Aorta (tissue), 5 donors: ENCODE measurements around the gene GUCY1A2. TPM values are rescaled to one million over a fixed set of nuclear protein-coding genes. Genes with fewer than 3 reads are reported as not detected.
A peak's percentile ranks its signal among the peaks of the same experiment; 100 is the strongest.
"Not testable (repeated sequence)": the region's sequence is repeated elsewhere in the genome, so short reads cannot be mapped to it uniquely, and the experiment has no call there.

Experiments
- ATAC-seq: fragments of 200-7000 bp; cut with Tn5 transposase; one replicate; pipeline ENCODE4 v1.9.1; 2022; ENCODE audit warnings: moderate library complexity; ENCODE audit not compliant: low FRiP score
- DNase-seq, 2 donors: peaks; one replicate each; pipeline ENCODE4 v3.0.0-alpha.2; 2020
- H3K27ac ChIP-seq, 2 donors: one replicate each; pipeline ENCODE4 v1.5.1; 2013; ENCODE audit warnings: low read length in 2 of 2, mild to moderate bottlenecking in 2 of 2, moderate library complexity in 2 of 2, control low read depth in 1 of 2, inconsistent platforms in 1 of 2, low read depth in 1 of 2
- H3K27me3 ChIP-seq, 2 donors: one replicate each; pipeline ENCODE4 v1.6.1; 2013; ENCODE audit warnings: control low read depth in 1 of 2, low read length in 1 of 2, mild to moderate bottlenecking in 1 of 2, moderate library complexity in 1 of 2; ENCODE audit not compliant: insufficient read depth in 2 of 2, control insufficient read depth in 1 of 2
- H3K36me3 ChIP-seq, 2 donors: one replicate each; pipeline ENCODE4 v1.6.1; 2013; ENCODE audit warnings: control low read depth in 1 of 2, low read length in 1 of 2, mild to moderate bottlenecking in 1 of 2; ENCODE audit not compliant: insufficient read depth in 2 of 2, control insufficient read depth in 1 of 2
- H3K4me1 ChIP-seq, 2 donors: one replicate each; pipeline ENCODE4 v1.6.1; 2013; ENCODE audit warnings: low read length in 2 of 2, control low read depth in 1 of 2, mild to moderate bottlenecking in 1 of 2, moderate library complexity in 1 of 2; ENCODE audit not compliant: insufficient read depth in 2 of 2, control insufficient read depth in 1 of 2
- H3K4me3 ChIP-seq, 2 donors: one replicate each; pipeline ENCODE4 v1.5.1; 2013; ENCODE audit warnings: low read length in 2 of 2, control low read depth in 1 of 2, mild to moderate bottlenecking in 1 of 2
- H3K9me3 ChIP-seq: one replicate; pipeline ENCODE4 v1.6.1; 2013; ENCODE audit warnings: mild to moderate bottlenecking, low read length; ENCODE audit not compliant: control insufficient read depth
- WGBS, 2 donors: extraction: QIAGEN DNeasy Blood & Tissue Kit; methylation state at CpG; one replicate each; pipeline ENCODE4 v1.1.7; 2013; 5-methylcytosine and 5-hydroxymethylcytosine counted together
- intact Hi-C, 2 donors: fragments of 100-400 bp; cut with DNase I; formaldehyde crosslinking; loops; one replicate each; pipeline versions ENCODE4 v1.14.2 to v1.15.0; 2022
- long read RNA-seq, 2 donors: library from polyadenylated mRNA; unstranded; transcript quantifications; one replicate each; pipeline ENCODE4 v2.0.0, GENCODE V29; 2020 to 2021
- polyA plus RNA-seq, 2 donors: library from polyadenylated mRNA; stranded (reverse); fragments of 200-250 nt; gene quantifications; one replicate each; pipeline ENCODE4 v1.2.3, GENCODE V29; 2013
- total RNA-seq, 2 donors: library from RNA; stranded (reverse); fragmentation: NEBNext Ultra II Directional; extraction: Animal tissue kit (Norgen Biotek cat#: 25700); gene quantifications; one replicate each; pipeline ENCODE4 v1.2.1, GENCODE V29; 2021
- donor health status: healthy with polysubstance abuse.
- donor health status: Bipolar disorder and iron deficiency.
- donor health status: DM: no; HTN: no; CAD: no.
- donor health status: DM: no; HTN: no; CAD: no.
- donor health status: DM: yes; HTN: yes; CAD: no.

Gene GUCY1A2, protein sequence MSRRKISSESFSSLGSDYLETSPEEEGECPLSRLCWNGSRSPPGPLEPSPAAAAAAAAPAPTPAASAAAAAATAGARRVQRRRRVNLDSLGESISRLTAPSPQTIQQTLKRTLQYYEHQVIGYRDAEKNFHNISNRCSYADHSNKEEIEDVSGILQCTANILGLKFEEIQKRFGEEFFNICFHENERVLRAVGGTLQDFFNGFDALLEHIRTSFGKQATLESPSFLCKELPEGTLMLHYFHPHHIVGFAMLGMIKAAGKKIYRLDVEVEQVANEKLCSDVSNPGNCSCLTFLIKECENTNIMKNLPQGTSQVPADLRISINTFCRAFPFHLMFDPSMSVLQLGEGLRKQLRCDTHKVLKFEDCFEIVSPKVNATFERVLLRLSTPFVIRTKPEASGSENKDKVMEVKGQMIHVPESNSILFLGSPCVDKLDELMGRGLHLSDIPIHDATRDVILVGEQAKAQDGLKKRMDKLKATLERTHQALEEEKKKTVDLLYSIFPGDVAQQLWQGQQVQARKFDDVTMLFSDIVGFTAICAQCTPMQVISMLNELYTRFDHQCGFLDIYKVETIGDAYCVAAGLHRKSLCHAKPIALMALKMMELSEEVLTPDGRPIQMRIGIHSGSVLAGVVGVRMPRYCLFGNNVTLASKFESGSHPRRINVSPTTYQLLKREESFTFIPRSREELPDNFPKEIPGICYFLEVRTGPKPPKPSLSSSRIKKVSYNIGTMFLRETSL
- total RNA-seq (10 to 100 TPM in 1 of 2 donors, 1 to 10 TPM in 1; 7.5 to 37.9 TPM), polyA plus RNA-seq (1 to 10 TPM in 1 of 2 donors, under 1 TPM in 1; 0.75 to 1.2 TPM)
- long read RNA-seq, donor 1, partial matches to known transcripts = 0 of 1 reads
- long read RNA-seq, donor 1, other reads (novel, unspliced or antisense) = 1 of 1 reads
- long read RNA-seq, donor 2, full-length matches to known transcripts = 1 of 14 reads
- long read RNA-seq, donor 2, partial matches to known transcripts = 1 of 14 reads
- long read RNA-seq, donor 2, other reads (novel, unspliced or antisense) = 12 of 14 reads

DNA sequence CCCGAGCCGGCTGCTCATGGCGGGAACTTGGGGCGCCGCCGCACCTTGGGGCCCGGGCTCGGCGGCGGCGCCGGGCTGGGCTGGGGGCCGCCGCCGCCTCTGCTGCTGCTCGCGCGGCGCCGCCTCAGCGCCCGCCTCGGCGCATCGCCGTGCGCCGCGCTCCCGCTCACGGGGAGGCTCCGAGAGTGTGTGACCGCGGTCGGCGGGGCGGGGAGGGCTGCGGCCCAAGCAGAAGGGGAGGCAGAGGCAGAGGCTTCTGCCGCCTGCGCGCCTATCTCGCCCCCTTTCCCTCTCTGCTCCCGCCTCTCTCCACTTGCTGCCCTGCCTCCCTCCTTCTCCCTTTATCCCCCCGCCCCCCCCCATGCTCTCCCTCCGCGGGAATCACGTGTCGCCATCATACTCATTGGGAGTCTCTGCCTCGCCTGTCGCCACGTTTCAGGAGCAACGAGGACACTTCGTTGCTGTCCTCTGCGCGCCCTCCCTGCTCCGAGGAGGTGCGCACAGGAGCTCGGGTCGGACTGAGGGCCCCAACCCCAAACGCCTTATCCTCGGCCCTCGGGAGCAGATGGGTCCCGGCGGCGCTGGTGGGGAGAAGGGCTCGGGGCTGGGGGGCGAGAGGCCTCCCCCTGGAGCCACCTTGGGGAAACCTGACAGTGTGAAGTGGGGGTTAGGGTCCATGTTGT lies at the start of gene GUCY1A2:
TSS of gene GUCY1A2 (minus strand) at position 258 of the 683 bp plus-strand sequence. CDS start 421 bp downstream, outside the sequence.
- Histone ChIP-seq H3K4me3 (peak within 1 kb of the TSS in 1 of 2 donors; percentile 41), H3K27me3 (no peaks in the 10 kb centered on the region), H3K36me3 (no peaks in the 10 kb centered on the region), H3K4me1 (no peaks in the 10 kb centered on the region), H3K9me3 (no peaks in the 10 kb centered on the region), H3K27ac (no peak within 1 kb of the TSS)
- DNase-seq (peak in 1 of 2 donors; percentile 44), ATAC-seq (peak; percentile 67)
- intact Hi-C loops = no loop called here
- 1% methylated on average over 28 to 66 of the region's 67 CpGs for WGBS, 2 donors

DNA sequence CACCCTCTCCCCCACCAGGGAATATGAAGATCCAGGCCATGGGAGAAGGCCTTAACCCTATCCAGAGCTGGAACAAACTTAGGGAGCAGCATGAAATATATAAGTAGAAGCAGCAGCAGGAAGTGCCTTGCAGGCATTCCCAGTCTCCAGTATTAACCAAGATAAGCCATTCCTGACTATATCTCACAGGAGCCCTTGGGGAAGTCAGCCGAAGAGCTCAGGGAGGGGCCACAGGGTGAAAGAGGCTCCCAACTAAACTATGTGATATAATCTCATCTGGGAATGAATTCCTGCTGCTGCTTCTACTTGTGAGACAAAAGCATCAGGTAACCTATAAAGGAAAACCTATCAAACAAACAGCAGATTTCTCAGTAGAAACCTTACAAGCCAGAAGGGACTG lies 36.1 kb upstream of the GUCY1A2 start:
- Histone ChIP-seq H3K4me1 (no peaks in the 10 kb centered on the region), H3K9me3 (no peaks in the 10 kb centered on the region), H3K27ac (no peak overlapping the region), H3K36me3 (no peaks in the 10 kb centered on the region), H3K27me3 (no peaks in the 10 kb centered on the region), H3K4me3 (no peak overlapping the region)
- WGBS, 2 donors = 68 to 75% methylated on average over 1 of the region's 1 CpG
- no peak for ATAC-seq
- no peak for DNase-seq
- intact Hi-C loops = no loop called here

GRCh38 chr11:107051332-107051731 lies 33.1 kb upstream of the GUCY1A2 start:
- 56 to 61% methylated on average over 4 of the region's 4 CpGs for WGBS, 2 donors
- H3K4me1 ChIP-seq, intact Hi-C loops, DNase-seq, H3K4me3 ChIP-seq, H3K27me3 ChIP-seq, ATAC-seq, H3K9me3 ChIP-seq, H3K36me3 ChIP-seq, H3K27ac ChIP-seq: not testable (repeated sequence)

GRCh38 chr11:107050899-107051298 lies 32.6 kb upstream of the GUCY1A2 start:
- DNase-seq, ATAC-seq, H3K4me3 ChIP-seq, intact Hi-C loops, H3K9me3 ChIP-seq, H3K27ac ChIP-seq, H3K27me3 ChIP-seq, H3K36me3 ChIP-seq, H3K4me1 ChIP-seq: not testable (repeated sequence)
- WGBS, 2 donors = 94 to 95% methylated on average over 2 of the region's 2 CpGs

GRCh38 chr11:107050121-107050520 lies 31.8 kb upstream of the GUCY1A2 start:
- H3K27ac ChIP-seq = no peak overlapping the region
- 75 to 76% methylated on average over 5 of the region's 5 CpGs for WGBS, 2 donors
- no peaks in the 10 kb centered on the region for H3K4me1 ChIP-seq
- intact Hi-C loops = no loop called here
- H3K9me3 ChIP-seq = no peaks in the 10 kb centered on the region
- ATAC-seq = no peak
- no peak overlapping the region for H3K4me3 ChIP-seq
- no peaks in the 10 kb centered on the region for H3K27me3 ChIP-seq
- DNase-seq = no peak
- H3K36me3 ChIP-seq = no peaks in the 10 kb centered on the region

GRCh38 chr11:107044503-107044902 lies 26.2 kb upstream of the GUCY1A2 start:
- H3K36me3 ChIP-seq = no peaks in the 10 kb centered on the region
- H3K27me3 ChIP-seq = no peaks in the 10 kb centered on the region
- H3K4me3 ChIP-seq = no peak overlapping the region
- H3K9me3 ChIP-seq = peaks cover 3% of the 10 kb centered on the region
- intact Hi-C loops = no loop called here
- 95 to 97% methylated on average over 1 of the region's 1 CpG for WGBS, 2 donors
- no peak overlapping the region for H3K27ac ChIP-seq
- ATAC-seq (no peak), DNase-seq (no peak)
- H3K4me1 ChIP-seq = no peaks in the 10 kb centered on the region

DNA sequence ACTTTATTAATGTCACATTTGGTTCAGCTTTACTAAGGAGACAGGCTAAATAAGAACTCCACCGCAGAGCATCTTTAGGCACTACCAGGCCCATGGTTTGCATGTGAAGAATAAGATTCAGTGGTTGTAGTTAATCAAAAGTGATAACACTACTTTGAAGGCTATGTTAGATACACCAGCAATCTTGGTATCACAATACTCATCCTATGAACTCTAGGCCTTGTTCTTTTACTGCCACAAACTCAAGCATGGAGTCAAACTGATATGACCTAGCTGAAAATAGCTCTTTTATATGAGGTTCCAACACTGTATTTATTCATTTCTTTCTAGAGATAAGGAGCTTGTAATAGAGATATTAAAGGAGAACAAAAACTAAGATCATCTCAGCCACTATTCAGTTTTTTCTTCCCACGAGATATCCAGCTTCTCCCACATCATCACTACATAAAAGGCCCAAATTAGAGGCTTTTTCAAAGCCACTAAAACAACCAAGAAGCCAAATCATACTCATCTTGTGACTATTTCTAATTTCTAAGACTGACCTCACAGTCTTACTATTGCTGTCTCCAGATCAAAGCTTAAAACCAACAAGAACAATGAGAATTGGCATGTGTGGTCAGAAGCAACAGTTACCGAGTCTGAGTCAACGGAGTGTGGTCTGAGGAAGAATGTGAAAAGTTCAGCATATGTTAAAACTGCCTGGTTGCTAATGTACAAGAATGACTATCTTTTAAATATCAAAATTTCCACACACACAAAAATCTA lies 25.1 kb upstream of the GUCY1A2 start:
- Histone ChIP-seq H3K36me3 (no peaks in the 10 kb centered on the region), H3K9me3 (peaks cover 3% of the 10 kb centered on the region), H3K4me1 (no peaks in the 10 kb centered on the region), H3K27me3 (no peaks in the 10 kb centered on the region), H3K4me3 (no peak overlapping the region), H3K27ac (no peak overlapping the region)
- WGBS, 2 donors = 30 to 34% methylated on average over 4 of the region's 4 CpGs
- intact Hi-C loops = no loop called here
- DNase-seq = no peak
- ATAC-seq = no peak

GRCh38 chr11:107042748-107043147 lies 24.5 kb upstream of the GUCY1A2 start:
- DNase-seq (no peak), ATAC-seq (no peak)
- Histone ChIP-seq H3K27ac (no peak overlapping the region), H3K27me3 (no peaks in the 10 kb centered on the region), H3K9me3 (peaks cover 3% of the 10 kb centered on the region), H3K4me1 (no peaks in the 10 kb centered on the region), H3K4me3 (no peak overlapping the region), H3K36me3 (no peaks in the 10 kb centered on the region)
- 73 to 75% methylated on average over 4 of the region's 4 CpGs for WGBS, 2 donors
- intact Hi-C loops = no loop called here
